Right atrium auricular region (tissue), 2 donors: ENCODE measurements around the gene AGTRAP. TPM values are rescaled to one million over a fixed set of nuclear protein-coding genes. Genes with fewer than 3 reads are reported as not detected.

ENCODE experiments used
- DNase-seq: peaks from one replicate; pipeline ENCODE4 v3.0.0-alpha.2; 2019; ENCODE audit warnings: low spot score
- H3K27ac ChIP-seq, 2 donors: fragments of 200-600 bp; sonication (generic); 1 replicate in 1 of 2; 2 replicates in 1 of 2; pipeline ENCODE4 v1.5.1; 2016 to 2019
- H3K27me3 ChIP-seq, 2 donors: fragments of 200-600 bp; sonication (generic); one replicate each; pipeline versions ENCODE4 v1.5.1 to v1.6.0; 2017 to 2019
- H3K36me3 ChIP-seq: fragments of 200-600 bp; sonication (generic); one replicate; pipeline ENCODE4 v1.5.1; 2016
- H3K4me1 ChIP-seq, 2 donors: fragments of 200-600 bp; sonication (generic); one replicate each; pipeline versions ENCODE4 v1.5.1 to v1.6.0; 2017 to 2019
- H3K4me3 ChIP-seq, 2 donors: fragments of 200-600 bp; sonication (generic); 1 replicate in 1 of 2; 2 replicates in 1 of 2; pipeline ENCODE4 v1.5.1; 2017 to 2019; ENCODE audit warnings: mild to moderate bottlenecking in 1 of 2, moderate library complexity in 1 of 2
- H3K9me3 ChIP-seq, 2 donors: fragments of 200-600 bp; sonication (generic); one replicate each; pipeline ENCODE4 v1.5.1; 2019
- CTCF ChIP-seq, 2 donors: fragments of 200-600 bp; sonication (generic); IDR thresholded peaks; one replicate each; pipeline ENCODE4 v1.5.1; 2019; ENCODE audit warnings: antibody characterized with exemption in 2 of 2
- total RNA-seq, 2 donors: library from RNA; depleted of rRNA; stranded (reverse); fragments of >200 nt; gene quantifications; one replicate each; pipeline ENCODE4 v1.1.0, GENCODE V29; 2016

Gene AGTRAP
- total RNA-seq, 2 donors from 2014 or later: 20.8 to 47.2 TPM

- H3K4me3 ChIP-seq: no peak overlapping the region
- H3K36me3 ChIP-seq: no peaks in the 10 kb centered on the region
- no peak for TF ChIP-seq CTCF (IDR thresholded peaks at IDR 0.05)
- peaks cover 0 to 19% of the 10 kb centered on the region in 2 donors for H3K4me1 ChIP-seq
- DNase-seq: no peak
- no peak overlapping the region for H3K27ac ChIP-seq
- no peaks in the 10 kb centered on the region for H3K9me3 ChIP-seq
- no peaks in the 10 kb centered on the region for H3K27me3 ChIP-seq
Measured at GRCh38 chr1:11738783-11739182, 2.8 kb downstream of the AGTRAP start.

GRCh38 chr1:11740258-11741192, 4.6 kb downstream of the AGTRAP start:
- TF ChIP-seq CTCF (IDR thresholded peaks at IDR 0.05): no peak
- no peak for DNase-seq
- H3K36me3 ChIP-seq: no peaks in the 10 kb centered on the region
- peaks cover 0 to 15% of the 10 kb centered on the region in 2 donors for H3K4me1 ChIP-seq
- H3K9me3 ChIP-seq: no peaks in the 10 kb centered on the region
- H3K27me3 ChIP-seq: no peaks in the 10 kb centered on the region
- no peak overlapping the region for H3K4me3 ChIP-seq
- H3K27ac ChIP-seq: no peak overlapping the region

GRCh38 chr1:11741482-11741881, 5.5 kb downstream of the AGTRAP start:
- no peak for DNase-seq
- no peak for TF ChIP-seq CTCF (IDR thresholded peaks at IDR 0.05)
- Histone ChIP-seq H3K27me3 (no peaks in the 10 kb centered on the region), H3K4me3 (no peak overlapping the region), H3K27ac (no peak overlapping the region), H3K36me3 (no peaks in the 10 kb centered on the region), H3K9me3 (no peaks in the 10 kb centered on the region), H3K4me1 (peaks cover 0 to 15% of the 10 kb centered on the region in 2 donors)

GRCh38 chr1:11741919-11742558, 6.1 kb downstream of the AGTRAP start:
- Histone ChIP-seq H3K9me3 (no peaks in the 10 kb centered on the region), H3K36me3 (no peaks in the 10 kb centered on the region), H3K27me3 (no peaks in the 10 kb centered on the region), H3K27ac (no peak overlapping the region), H3K4me1 (peaks cover 0 to 15% of the 10 kb centered on the region in 2 donors), H3K4me3 (no peak overlapping the region)
- DNase-seq: no peak
- TF ChIP-seq CTCF (IDR thresholded peaks at IDR 0.05): no peak

- no peaks in the 10 kb centered on the region for H3K9me3 ChIP-seq
- TF ChIP-seq CTCF (IDR thresholded peaks at IDR 0.05): no peak
- no peak overlapping the region for H3K4me3 ChIP-seq
- H3K27me3 ChIP-seq: no peaks in the 10 kb centered on the region
- no peak for DNase-seq
- peaks cover 0 to 22% of the 10 kb centered on the region in 2 donors for H3K4me1 ChIP-seq
- H3K36me3 ChIP-seq: peaks cover 10% of the 10 kb centered on the region
- no peak overlapping the region for H3K27ac ChIP-seq
Measured at GRCh38 chr1:11744287-11744686, 8.4 kb downstream of the AGTRAP start.
